H9 (cell line): ENCODE results near the gene PCDHGB4. TPM values are rescaled to one million over a fixed set of nuclear protein-coding genes. Genes with fewer than 3 reads are reported as not detected.

ENCODE experiments used
- DNase-seq: peaks from one replicate; pipeline ENCODE4 v3.0.0-alpha.2; 2017
- H2AFZ ChIP-seq: one replicate; pipeline ENCODE4 v1.6.1; 2013; ENCODE audit warnings: mild to moderate bottlenecking, low read length, control low read depth, moderate library complexity
- H2AK5ac ChIP-seq: 2 replicates; pipeline ENCODE4 v1.6.1; 2013; ENCODE audit warnings: low read length, control low read depth, mixed read lengths; ENCODE audit not compliant: insufficient read length
- H2BK120ac ChIP-seq: one replicate; pipeline ENCODE4 v1.6.1; 2013; ENCODE audit warnings: low read depth, mild to moderate bottlenecking, low read length, control low read depth, inconsistent platforms; ENCODE audit not compliant: poor library complexity, severe bottlenecking
- H2BK12ac ChIP-seq: 2 replicates; pipeline ENCODE4 v1.6.1; 2013; ENCODE audit warnings: low read length, control low read depth, mixed read lengths, low read depth; ENCODE audit not compliant: insufficient read length
- H2BK15ac ChIP-seq: 2 replicates; pipeline ENCODE4 v1.6.1; 2013; ENCODE audit warnings: low read depth, low read length, control low read depth
- H2BK20ac ChIP-seq: one replicate; pipeline ENCODE4 v1.6.1; 2013; ENCODE audit warnings: low read depth, mild to moderate bottlenecking, low read length, control low read depth, inconsistent platforms; ENCODE audit not compliant: poor library complexity, severe bottlenecking
- H2BK5ac ChIP-seq: 2 replicates; pipeline ENCODE4 v1.6.1; 2013; ENCODE audit warnings: low read length, control low read depth, mixed read lengths; ENCODE audit not compliant: insufficient read length
- H3K14ac ChIP-seq: 2 replicates; pipeline ENCODE4 v1.6.1; 2013; ENCODE audit warnings: low read length, control low read depth; ENCODE audit not compliant: insufficient read depth
- H3K18ac ChIP-seq: 2 replicates; pipeline ENCODE4 v1.6.1; 2013; ENCODE audit warnings: low read depth, mild to moderate bottlenecking, mixed read lengths, low read length, control low read depth; ENCODE audit not compliant: insufficient read length
- H3K23ac ChIP-seq: 2 replicates; pipeline ENCODE4 v1.6.1; 2013; ENCODE audit warnings: low read length, control low read depth, mixed read lengths, low read depth; ENCODE audit not compliant: insufficient read length
- H3K23me2 ChIP-seq: 2 replicates; pipeline ENCODE4 v1.6.1; 2013; ENCODE audit warnings: low read depth, mild to moderate bottlenecking, mixed read lengths, low read length, control low read depth; ENCODE audit not compliant: insufficient read length, poor library complexity, severe bottlenecking
- H3K27ac ChIP-seq: 2 replicates; pipeline ENCODE4 v1.5.1; 2013; ENCODE audit warnings: low read length, control low read depth, mixed read lengths, low read depth; ENCODE audit not compliant: insufficient read length
- H3K27me3 ChIP-seq: 2 replicates; pipeline ENCODE4 v1.6.1; 2013; ENCODE audit warnings: low read length, control low read depth, inconsistent platforms; ENCODE audit not compliant: insufficient read depth
- H3K4ac ChIP-seq: 2 replicates; pipeline ENCODE4 v1.6.1; 2013; ENCODE audit warnings: low read depth, mild to moderate bottlenecking, control low read depth, inconsistent platforms, low read length, moderate library complexity
- H3K4me1 ChIP-seq: 2 replicates; pipeline ENCODE4 v1.6.1; 2013; ENCODE audit warnings: low read length, control low read depth, inconsistent platforms; ENCODE audit not compliant: insufficient read depth
- H3K4me2 ChIP-seq: 2 replicates; pipeline ENCODE4 v1.6.1; 2013; ENCODE audit warnings: low read length, control low read depth, mixed read lengths; ENCODE audit not compliant: insufficient read length, insufficient read depth
- H3K56ac ChIP-seq: 2 replicates; pipeline ENCODE4 v1.6.1; 2013; ENCODE audit warnings: low read depth, mild to moderate bottlenecking, mixed read lengths, low read length, control low read depth; ENCODE audit not compliant: insufficient read length
- H3K79me1 ChIP-seq: 2 replicates; pipeline ENCODE4 v1.6.1; 2013; ENCODE audit warnings: low read depth, mild to moderate bottlenecking, moderate library complexity, low read length, control low read depth, inconsistent platforms; ENCODE audit not compliant: insufficient read depth, poor library complexity, severe bottlenecking
- H3K79me2 ChIP-seq: 2 replicates; pipeline ENCODE4 v1.6.1; 2013; ENCODE audit warnings: low read length, control low read depth, inconsistent platforms; ENCODE audit not compliant: insufficient read depth
- H3K9ac ChIP-seq: 2 replicates; pipeline ENCODE4 v1.6.1; 2013; ENCODE audit warnings: low read length, control low read depth, mixed read lengths; ENCODE audit not compliant: insufficient read length; ENCODE audit errors: extremely low read depth
- H3K9me3 ChIP-seq: one replicate; pipeline ENCODE4 v1.6.1; 2013; ENCODE audit warnings: low read depth, low read length, inconsistent platforms; ENCODE audit not compliant: control insufficient read depth
- H3T11ph ChIP-seq: one replicate; pipeline ENCODE4 v1.6.1; 2013; ENCODE audit warnings: mild to moderate bottlenecking, low read length, control low read depth, inconsistent platforms
- H4K20me1 ChIP-seq: one replicate; pipeline ENCODE4 v1.6.1; 2013; ENCODE audit not compliant: control insufficient read depth, insufficient read length, insufficient read depth
- H4K5ac ChIP-seq: 2 replicates; pipeline ENCODE4 v1.6.1; 2013; ENCODE audit warnings: low read depth, mild to moderate bottlenecking, mixed read lengths, low read length, control low read depth; ENCODE audit not compliant: insufficient read length
- H4K8ac ChIP-seq: replicated peaks from 2 replicates; pipeline ENCODE4 v1.6.1; 2013; ENCODE audit warnings: low read length, control low read depth, mixed read lengths, low read depth; ENCODE audit not compliant: insufficient read length
- H4K91ac ChIP-seq: 2 replicates; pipeline ENCODE4 v1.6.1; 2013; ENCODE audit warnings: low read depth, mild to moderate bottlenecking, moderate library complexity, mixed read lengths, low read length, control low read depth; ENCODE audit not compliant: insufficient read length
- H3K27ac Mint-ChIP-seq, 3 experiments: 2 replicates in 2 of 3; 3 replicates in 1 of 3; pipeline ENCODE4 v1.8.0; 2020 to 2021; ENCODE audit warnings: mixed read lengths in 3 of 3, mild to moderate bottlenecking in 1 of 3, moderate library complexity in 1 of 3
- H3K27me3 Mint-ChIP-seq: 2 replicates; pipeline ENCODE4 v1.8.0; 2021; ENCODE audit warnings: low read depth, mild to moderate bottlenecking, moderate library complexity, mixed read lengths
- H3K36me3 Mint-ChIP-seq, 3 experiments: 2 replicates in 2 of 3; 3 replicates in 1 of 3; pipeline ENCODE4 v1.8.0; 2020 to 2021; ENCODE audit warnings: low read depth in 3 of 3, mixed read lengths in 3 of 3; ENCODE audit not compliant: insufficient read depth in 1 of 3
- H3K4me1 Mint-ChIP-seq, 2 experiments: 2 replicates each; pipeline ENCODE4 v1.8.0; 2020; ENCODE audit warnings: mixed read lengths in 2 of 2
- H3K4me3 Mint-ChIP-seq, 2 experiments: 2 replicates in 1 of 2; 3 replicates in 1 of 2; pipeline ENCODE4 v1.8.0; 2020 to 2021; ENCODE audit warnings: mild to moderate bottlenecking in 2 of 2, mixed read lengths in 2 of 2, moderate library complexity in 1 of 2
- H3K9me3 Mint-ChIP-seq, 2 experiments: 2 replicates in 1 of 2; 3 replicates in 1 of 2; pipeline ENCODE4 v1.8.0; 2020; ENCODE audit warnings: mild to moderate bottlenecking in 2 of 2, mixed read lengths in 2 of 2, moderate library complexity in 1 of 2
- WGBS: extraction: QIAGEN DNeasy Blood & Tissue Kit; methylation state at CpG from one replicate; pipeline ENCODE4 v1.1.7; 2013; ENCODE audit warnings: missing lambda C conversion rate, low lambda C conversion rate, mixed read lengths; ENCODE audit not compliant: insufficient read length; ENCODE audit errors: extremely low coverage; 5-methylcytosine and 5-hydroxymethylcytosine counted together
- total RNA-seq: library from RNA; stranded (reverse); gene quantifications from 2 replicates; pipeline ENCODE4 v1.2.1, GENCODE V29; 2021
- TF ChIP-seq, protein P1 (sequence below): fragments of 200-600 bp; sonication (generic); conservative IDR thresholded peaks from 3 replicates; pipeline ENCODE4 v1.8.0; 2021; ENCODE audit warnings: antibody characterized with exemption, mild to moderate bottlenecking

The PCDHGB4 gene
- total RNA-seq, 1 experiment from 2014 or later = 4.2 TPM

DNA sequence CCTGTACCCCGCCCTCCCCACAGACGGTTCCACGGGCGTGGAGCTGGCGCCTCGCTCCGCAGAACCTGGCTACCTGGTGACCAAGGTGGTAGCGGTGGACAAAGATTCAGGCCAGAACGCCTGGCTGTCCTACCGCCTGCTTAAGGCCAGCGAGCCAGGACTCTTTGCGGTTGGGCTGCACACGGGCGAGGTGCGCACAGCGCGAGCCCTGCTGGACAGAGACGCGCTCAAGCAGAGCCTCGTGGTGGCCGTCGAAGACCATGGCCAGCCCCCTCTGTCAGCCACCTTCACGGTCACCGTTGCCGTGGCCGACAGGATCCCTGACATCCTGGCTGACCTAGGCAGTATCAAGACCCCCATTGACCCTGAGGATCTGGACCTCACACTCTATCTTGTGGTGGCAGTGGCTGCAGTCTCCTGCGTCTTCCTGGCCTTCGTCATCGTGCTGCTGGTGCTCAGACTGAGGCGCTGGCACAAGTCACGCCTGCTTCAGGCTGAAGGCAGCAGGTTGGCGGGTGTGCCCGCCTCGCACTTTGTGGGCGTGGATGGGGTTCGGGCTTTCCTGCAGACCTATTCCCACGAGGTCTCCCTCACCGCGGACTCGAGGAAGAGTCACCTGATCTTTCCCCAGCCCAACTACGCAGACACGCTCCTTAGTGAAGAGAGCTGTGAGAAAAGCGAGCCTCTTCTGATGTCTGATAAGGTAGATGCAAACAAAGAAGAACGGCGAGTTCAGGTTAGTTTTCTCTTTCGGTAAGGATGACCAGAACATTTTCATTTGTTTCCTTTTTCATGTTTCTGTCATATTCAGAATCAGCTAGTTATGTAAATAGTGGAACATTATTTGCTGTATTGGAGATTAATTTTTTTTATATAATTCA is 21.2 kb upstream of the PCDHGB4 start:
- Histone ChIP-seq H3K23me2 (no peaks in the 10 kb centered on the region), H3K56ac (no peak overlapping the region), H3K9me3 (peaks cover 31% of the 10 kb centered on the region), H4K8ac (no peak overlapping the region), H3K23ac (no peak overlapping the region), H2BK12ac (no peak overlapping the region), H2AK5ac (no peak overlapping the region), H3K14ac (no peak overlapping the region), H3K27me3 (no peaks in the 10 kb centered on the region), H2BK5ac (no peak overlapping the region), H4K5ac (no peak overlapping the region), H3K27ac (no peak overlapping the region), H2AFZ (no peak overlapping the region), H2BK20ac (no peak overlapping the region), H4K20me1 (no peaks in the 10 kb centered on the region), H3K79me2 (no peaks in the 10 kb centered on the region), H4K91ac (no peak overlapping the region), H2BK120ac (no peak overlapping the region), H3K18ac (no peak overlapping the region), H3K79me1 (no peaks in the 10 kb centered on the region), H3K4ac (no peak overlapping the region), H3K9ac (no peak overlapping the region), H3T11ph (no peak overlapping the region), H3K4me1 (no peaks in the 10 kb centered on the region), H3K4me2 (no peak overlapping the region), H2BK15ac (no peak overlapping the region)
- Mint-ChIP-seq H3K27me3 (peaks cover 9% of the 10 kb centered on the region), H3K27ac (no peak overlapping the region), H3K36me3 (peaks cover 44 to 60% (median 56%) of the 10 kb centered on the region in 3 experiments), H3K4me3 (no peak overlapping the region), H3K4me1 (peaks cover 4 to 13% of the 10 kb centered on the region in 2 experiments; a peak in 3 of 4 replicates), H3K9me3 (peaks cover 65 to 72% of the 10 kb centered on the region in 2 experiments)
- DNase-seq = no peak
- no CpG with 5 or more reads among the region's 46 CpGs for WGBS
- TF ChIP-seq, protein P1, sequence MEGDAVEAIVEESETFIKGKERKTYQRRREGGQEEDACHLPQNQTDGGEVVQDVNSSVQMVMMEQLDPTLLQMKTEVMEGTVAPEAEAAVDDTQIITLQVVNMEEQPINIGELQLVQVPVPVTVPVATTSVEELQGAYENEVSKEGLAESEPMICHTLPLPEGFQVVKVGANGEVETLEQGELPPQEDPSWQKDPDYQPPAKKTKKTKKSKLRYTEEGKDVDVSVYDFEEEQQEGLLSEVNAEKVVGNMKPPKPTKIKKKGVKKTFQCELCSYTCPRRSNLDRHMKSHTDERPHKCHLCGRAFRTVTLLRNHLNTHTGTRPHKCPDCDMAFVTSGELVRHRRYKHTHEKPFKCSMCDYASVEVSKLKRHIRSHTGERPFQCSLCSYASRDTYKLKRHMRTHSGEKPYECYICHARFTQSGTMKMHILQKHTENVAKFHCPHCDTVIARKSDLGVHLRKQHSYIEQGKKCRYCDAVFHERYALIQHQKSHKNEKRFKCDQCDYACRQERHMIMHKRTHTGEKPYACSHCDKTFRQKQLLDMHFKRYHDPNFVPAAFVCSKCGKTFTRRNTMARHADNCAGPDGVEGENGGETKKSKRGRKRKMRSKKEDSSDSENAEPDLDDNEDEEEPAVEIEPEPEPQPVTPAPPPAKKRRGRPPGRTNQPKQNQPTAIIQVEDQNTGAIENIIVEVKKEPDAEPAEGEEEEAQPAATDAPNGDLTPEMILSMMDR = no peak
